IMR-90 (cell line): ENCODE data around the gene ASB6. TPM values are rescaled to one million over a fixed set of nuclear protein-coding genes. Genes with fewer than 3 reads are reported as not detected.

Experiments used
- ATAC-seq: fragments of 200-7000 bp; cut with Tn5 transposase; 2 replicates; pipeline ENCODE4 v1.9.1; 2020; ENCODE audit warnings: low read depth, mild to moderate bottlenecking, moderate library complexity
- BruUV-seq: library from RNA; stranded (reverse); fragments of 400-500 nt; replicated peaks from 2 replicates; lab custom pipeline; 2021; lab: Mats Ljungman, UMichigan
- CTCF ChIA-PET: fragments of 300-600 bp; formaldehyde crosslinking; extraction: SDS; loops from one replicate; lab custom pipeline; 2021; ENCODE audit warnings: antibody characterized with exemption; lab: Yijun Ruan, JAX
- POLR2A ChIA-PET: fragments of 300-600 bp; sonication (Branson Sonifier 250); formaldehyde crosslinking; loops from one replicate; lab custom pipeline; 2022; ENCODE audit warnings: antibody characterized with exemption; ENCODE audit not compliant: unreplicated experiment; lab: Charles Lee
- DNase-seq: peaks from one replicate; pipeline ENCODE4 v3.0.0; 2013
- H2AFZ ChIP-seq: replicated peaks from 2 replicates; pipeline ENCODE3; 2013; ENCODE audit warnings: low read length, mild to moderate bottlenecking; ENCODE audit not compliant: poor library complexity
- H2AK5ac ChIP-seq: 2 replicates; pipeline ENCODE4 v1.6.1; 2013; ENCODE audit warnings: low read depth, low read length, inconsistent platforms
- H2AK9ac ChIP-seq: replicated peaks from 2 replicates; pipeline ENCODE3; 2013; ENCODE audit warnings: mild to moderate bottlenecking, low read depth, low read length, moderate library complexity; ENCODE audit not compliant: poor library complexity
- H2BK120ac ChIP-seq: 2 replicates; pipeline ENCODE4 v1.6.1; 2013; ENCODE audit warnings: low read depth, low read length, inconsistent platforms
- H2BK15ac ChIP-seq: 3 replicates; pipeline ENCODE4 v1.6.1; 2013; ENCODE audit warnings: low read depth, low read length, inconsistent platforms
- H2BK20ac ChIP-seq: 2 replicates; pipeline ENCODE4 v1.6.1; 2013; ENCODE audit warnings: low read depth, mild to moderate bottlenecking, inconsistent platforms, low read length, moderate library complexity
- H2BK5ac ChIP-seq: 2 replicates; pipeline ENCODE4 v1.6.1; 2013; ENCODE audit warnings: mild to moderate bottlenecking, low read depth, low read length, inconsistent platforms; ENCODE audit not compliant: poor library complexity, severe bottlenecking
- H3K14ac ChIP-seq: replicated peaks from 2 replicates; pipeline ENCODE4 v1.6.1; 2013; ENCODE audit warnings: low read depth, low read length, inconsistent platforms
- H3K18ac ChIP-seq: 2 replicates; pipeline ENCODE4 v1.6.1; 2013; ENCODE audit warnings: low read depth, low read length, control low read depth
- H3K23ac ChIP-seq: 2 replicates; pipeline ENCODE4 v1.6.1; 2013; ENCODE audit warnings: low read depth, low read length, inconsistent platforms
- H3K27ac ChIP-seq: 2 replicates; pipeline ENCODE4 v1.5.1; 2013; ENCODE audit warnings: mild to moderate bottlenecking, control low read depth, low read length; ENCODE audit not compliant: insufficient read depth
- H3K27me3 ChIP-seq: 2 replicates; pipeline ENCODE4 v1.6.1; 2013; ENCODE audit warnings: low read length; ENCODE audit not compliant: control insufficient read depth, insufficient read depth
- H3K36me3 ChIP-seq: 2 replicates; pipeline ENCODE4 v1.6.1; 2013; ENCODE audit warnings: low read length, mixed read lengths; ENCODE audit not compliant: control insufficient read depth, insufficient read depth
- H3K4ac ChIP-seq: 2 replicates; pipeline ENCODE4 v1.6.1; 2013; ENCODE audit warnings: low read depth, low read length, inconsistent platforms
- H3K4me1 ChIP-seq: 2 replicates; pipeline ENCODE4 v1.6.1; 2013; ENCODE audit warnings: low read length, mixed read lengths; ENCODE audit not compliant: control insufficient read depth, insufficient read depth
- H3K4me2 ChIP-seq: 2 replicates; pipeline ENCODE4 v1.6.1; 2013; ENCODE audit warnings: low read depth, mild to moderate bottlenecking, control low read depth, low read length, moderate library complexity
- H3K4me3 ChIP-seq: 2 replicates; pipeline ENCODE4 v1.5.1; 2013; ENCODE audit warnings: low read depth, mild to moderate bottlenecking, control low read depth, low read length, moderate library complexity; ENCODE audit not compliant: insufficient read depth
- H3K56ac ChIP-seq: 2 replicates; pipeline ENCODE4 v1.6.1; 2013; ENCODE audit warnings: low read length, inconsistent platforms; ENCODE audit not compliant: insufficient read depth; ENCODE audit errors: extremely low read depth
- H3K79me1 ChIP-seq, 2 experiments: 2 replicates each; pipeline ENCODE4 v1.6.1; 2013; ENCODE audit warnings: low read length in 2 of 2, inconsistent platforms in 1 of 2, low read depth in 1 of 2
- H3K9ac ChIP-seq: 2 replicates; pipeline ENCODE4 v1.6.1; 2013; ENCODE audit warnings: low read depth, low read length, control low read depth
- H3K9me1 ChIP-seq: 2 replicates; pipeline ENCODE4 v1.6.1; 2013; ENCODE audit warnings: low read length, inconsistent platforms; ENCODE audit not compliant: insufficient read depth
- H3K9me3 ChIP-seq: 2 replicates; pipeline ENCODE4 v1.6.1; 2013; ENCODE audit warnings: low read length; ENCODE audit not compliant: control insufficient read depth, insufficient read depth
- H4K20me1 ChIP-seq: 2 replicates; pipeline ENCODE4 v1.6.1; 2013; ENCODE audit warnings: low read length, inconsistent platforms; ENCODE audit not compliant: insufficient read depth
- H4K5ac ChIP-seq: 2 replicates; pipeline ENCODE4 v1.6.1; 2013; ENCODE audit warnings: mild to moderate bottlenecking, low read depth, low read length, control low read depth
- H4K8ac ChIP-seq, 2 experiments: 2 replicates each; pipeline ENCODE4 v1.6.1; 2013; ENCODE audit warnings: low read depth in 2 of 2, low read length in 2 of 2, control low read depth in 1 of 2, inconsistent platforms in 1 of 2
- H4K91ac ChIP-seq: 2 replicates; pipeline ENCODE4 v1.6.1; 2013; ENCODE audit warnings: low read depth, low read length, inconsistent platforms; ENCODE audit not compliant: insufficient read depth
- CEBPB ChIP-seq: IDR thresholded peaks from 2 replicates; pipeline ENCODE4 v1.6.1; 2012; ENCODE audit warnings: low read depth, low read length, improper control_type of control experiment
- FOS ChIP-seq: fragments of 150-350 bp; IDR thresholded peaks from 2 replicates; pipeline ENCODE4 v1.6.1; 2016; ENCODE audit warnings: low read depth, low read length
- MAZ ChIP-seq: IDR thresholded peaks from 2 replicates; pipeline ENCODE4 v1.6.1; 2012; ENCODE audit warnings: low read depth, mild to moderate bottlenecking, low read length, improper control_type of control experiment, moderate library complexity, borderline replicate concordance
- RAD21 ChIP-seq: IDR thresholded peaks from 2 replicates; pipeline ENCODE4 v1.6.1; 2012; ENCODE audit warnings: low read length, improper control_type of control experiment
- WGBS, 2 experiments: methylation state at CpG; one replicate each; pipeline versions ENCODE4 v1.1.5 to v1.1.7; 2013; ENCODE audit warnings: missing lambda C conversion rate in 2 of 2; ENCODE audit not compliant: insufficient read length in 1 of 2; ENCODE audit errors: extremely low coverage in 2 of 2; 5-methylcytosine and 5-hydroxymethylcytosine counted together
- dilution Hi-C: fragments of 300-500 bp; cut with HindIII; formaldehyde crosslinking; loops from one replicate; pipeline ENCODE4 v1.14.3; 2018; ENCODE audit warnings: low sequenced_read_pairs; ENCODE audit not compliant: unreplicated experiment
- in situ Hi-C: fragments of 300-500 bp; cut with MboI; formaldehyde crosslinking; loops from 3 replicates; pipeline ENCODE4 v1.14.3; 2019; ENCODE audit warnings: low sequenced_read_pairs, inconsistent platforms, mixed read lengths
- intact Hi-C: fragments of 100-400 bp; cut with micrococcal nuclease; formaldehyde crosslinking; loops from 2 replicates; pipeline ENCODE4 v1.10.0; 2022
- polyA plus RNA-seq, 3 experiments: library from polyadenylated mRNA; depleted of rRNA; stranded (reverse); fragments of >200 nt; gene quantifications; 2 replicates each; pipeline ENCODE4 v1.2.3, GENCODE V29; 2012; ENCODE audit warnings: low replicate concordance in 1 of 3
- total RNA-seq: library from RNA; depleted of rRNA; stranded (reverse); fragments of >200 nt; gene quantifications from 2 replicates; pipeline ENCODE4 v1.2.3, GENCODE V29; 2012
- TF ChIP-seq, protein P1 (sequence below): fragments of 150-350 bp; IDR thresholded peaks from 2 replicates; pipeline ENCODE4 v1.6.1; 2016; ENCODE audit warnings: low read depth, mild to moderate bottlenecking, low read length, moderate library complexity, borderline replicate concordance

ASB6 gene
- total and polyA plus RNA-seq, 2 of the 4 experiments (the other 2 are of a cell fraction): 9.7 to 28.9 TPM

DNA sequence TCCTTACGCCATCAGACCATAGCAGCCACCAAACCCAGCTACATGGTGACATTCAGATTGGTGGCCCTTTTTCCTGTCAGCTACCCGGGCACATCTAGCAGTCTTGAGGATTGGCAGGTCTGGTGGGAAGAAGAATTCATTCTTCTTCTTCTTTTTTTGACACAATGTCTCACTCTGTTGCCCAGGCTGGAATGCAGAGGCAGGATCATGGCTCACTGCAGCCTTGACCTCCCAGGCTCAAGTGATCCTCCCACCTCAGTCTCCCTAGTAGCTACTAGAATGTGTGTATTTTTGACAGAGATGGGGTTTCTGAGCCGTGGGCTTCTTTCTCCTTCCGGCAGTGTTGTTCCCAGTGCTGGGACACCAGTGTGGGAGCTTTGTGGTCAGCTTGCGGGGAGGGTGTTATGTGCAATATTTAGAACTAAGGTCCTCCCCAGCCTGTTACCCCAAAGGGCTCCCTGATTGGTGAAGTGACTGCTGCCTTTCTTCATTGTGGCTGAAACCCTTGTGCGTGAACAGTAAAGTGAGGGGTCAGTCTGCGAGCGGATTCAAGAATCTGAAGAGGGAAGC is 12.6 kb downstream of the ASB6 start (continued):
- no peak for TF ChIP-seq RAD21

DNA sequence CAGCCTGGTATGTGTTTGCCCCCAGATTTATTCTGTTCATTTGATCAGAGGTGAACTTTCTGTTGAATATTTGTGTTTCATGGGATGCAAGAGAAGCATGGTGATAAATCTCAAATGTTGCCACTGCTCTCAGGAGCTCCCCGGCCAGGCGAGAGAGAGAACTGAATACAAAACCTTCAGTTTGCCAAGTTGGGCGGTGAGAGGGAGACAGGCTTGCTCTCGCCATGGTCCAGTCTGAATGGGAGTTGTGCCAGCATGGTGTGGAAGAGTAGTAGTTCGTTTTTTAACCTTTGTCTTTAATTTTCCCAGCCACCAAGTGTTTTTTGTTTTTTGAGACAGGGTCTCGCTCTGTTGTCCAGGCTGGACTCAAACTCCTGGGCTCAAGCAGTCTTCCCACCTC is 13.2 kb downstream of the ASB6 start:
- DNase-seq (no peak), ATAC-seq (no peak)
- in situ Hi-C loops (no loop called here), dilution Hi-C loops (no loop called here), intact Hi-C loops (no loop called here)
- Histone ChIP-seq H3K9me3 (no peaks in the 10 kb centered on the region), H3K23ac (peak overlapping the region; percentile 98), H3K4ac (peak overlapping the region; percentile 80), H3K4me3 (no peak overlapping the region), H2AK9ac (peak overlapping the region; percentile 63), H4K20me1 (peaks cover 71% of the 10 kb centered on the region), H3K27ac (peak overlapping the region; percentile 78), H3K79me1 (peaks cover 8 to 67% of the 10 kb centered on the region in 2 experiments; a peak in 3 of 4 replicates), H4K5ac (0 out of 2 replicates have a peak overlapping the region, but pooled peaks have one; percentile 7), H4K8ac (peak overlapping the region in 1 of 2 experiments; percentile 63; a peak in 3 of 4 replicates), H3K56ac (0 out of 2 replicates have a peak overlapping the region, but pooled peaks have one; percentile 97), H2BK15ac (no peak overlapping the region; the same call in 2 of the 3 replicates), H2BK5ac (peak overlapping the region; percentile 73), H3K14ac (peak overlapping the region; percentile 59), H2BK120ac (peak overlapping the region; percentile 90), H2AK5ac (peak overlapping the region; percentile 88; the same call in 1 of the 2 replicates), H3K4me1 (peaks cover 42% of the 10 kb centered on the region), H3K36me3 (peaks cover 22% of the 10 kb centered on the region), H3K27me3 (no peaks in the 10 kb centered on the region), H3K18ac (peak overlapping the region; percentile 38; the same call in 1 of the 2 replicates), H3K4me2 (peak overlapping the region; percentile 97), H4K91ac (peak overlapping the region; percentile 79), H3K9ac (peak overlapping the region; percentile 22; the same call in 1 of the 2 replicates), H2AFZ (no peak overlapping the region), H3K9me1 (peaks cover 41% of the 10 kb centered on the region), H2BK20ac (0 out of 2 replicates have a peak overlapping the region, but pooled peaks have one; percentile 36)
- no peak for TF ChIP-seq FOS
- TF ChIP-seq MAZ: no peak
- TF ChIP-seq, protein P1, sequence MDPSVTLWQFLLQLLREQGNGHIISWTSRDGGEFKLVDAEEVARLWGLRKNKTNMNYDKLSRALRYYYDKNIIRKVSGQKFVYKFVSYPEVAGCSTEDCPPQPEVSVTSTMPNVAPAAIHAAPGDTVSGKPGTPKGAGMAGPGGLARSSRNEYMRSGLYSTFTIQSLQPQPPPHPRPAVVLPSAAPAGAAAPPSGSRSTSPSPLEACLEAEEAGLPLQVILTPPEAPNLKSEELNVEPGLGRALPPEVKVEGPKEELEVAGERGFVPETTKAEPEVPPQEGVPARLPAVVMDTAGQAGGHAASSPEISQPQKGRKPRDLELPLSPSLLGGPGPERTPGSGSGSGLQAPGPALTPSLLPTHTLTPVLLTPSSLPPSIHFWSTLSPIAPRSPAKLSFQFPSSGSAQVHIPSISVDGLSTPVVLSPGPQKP: no peak
- no peak for TF ChIP-seq CEBPB
- ChIA-PET CTCF (interaction anchor here (1.0 kb wide), 1 partner anchor 121 kb away, joined by 3 read pairs; no protein-coding TSS in a partner anchor), POLR2A (no interaction called here)
- no TSS peak for BruUV-seq
- WGBS, 2 experiments: 100% methylated on average over 1 of the region's 6 CpGs; no CpG with 5 or more reads in 1 of the 2 experiments
